Fibroblast of upper back skin (primary cell): ENCODE measurements around the gene PDZD11.
"Not testable (repeated sequence)": the region's sequence is repeated elsewhere in the genome, so short reads cannot be mapped to it uniquely, and the experiment has no call there.

Source experiments
- DNase-seq: peaks from one replicate; pipeline ENCODE4 v3.0.0-alpha.2; 2013

The PDZD11 gene, protein sequence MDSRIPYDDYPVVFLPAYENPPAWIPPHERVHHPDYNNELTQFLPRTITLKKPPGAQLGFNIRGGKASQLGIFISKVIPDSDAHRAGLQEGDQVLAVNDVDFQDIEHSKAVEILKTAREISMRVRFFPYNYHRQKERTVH

DNA sequence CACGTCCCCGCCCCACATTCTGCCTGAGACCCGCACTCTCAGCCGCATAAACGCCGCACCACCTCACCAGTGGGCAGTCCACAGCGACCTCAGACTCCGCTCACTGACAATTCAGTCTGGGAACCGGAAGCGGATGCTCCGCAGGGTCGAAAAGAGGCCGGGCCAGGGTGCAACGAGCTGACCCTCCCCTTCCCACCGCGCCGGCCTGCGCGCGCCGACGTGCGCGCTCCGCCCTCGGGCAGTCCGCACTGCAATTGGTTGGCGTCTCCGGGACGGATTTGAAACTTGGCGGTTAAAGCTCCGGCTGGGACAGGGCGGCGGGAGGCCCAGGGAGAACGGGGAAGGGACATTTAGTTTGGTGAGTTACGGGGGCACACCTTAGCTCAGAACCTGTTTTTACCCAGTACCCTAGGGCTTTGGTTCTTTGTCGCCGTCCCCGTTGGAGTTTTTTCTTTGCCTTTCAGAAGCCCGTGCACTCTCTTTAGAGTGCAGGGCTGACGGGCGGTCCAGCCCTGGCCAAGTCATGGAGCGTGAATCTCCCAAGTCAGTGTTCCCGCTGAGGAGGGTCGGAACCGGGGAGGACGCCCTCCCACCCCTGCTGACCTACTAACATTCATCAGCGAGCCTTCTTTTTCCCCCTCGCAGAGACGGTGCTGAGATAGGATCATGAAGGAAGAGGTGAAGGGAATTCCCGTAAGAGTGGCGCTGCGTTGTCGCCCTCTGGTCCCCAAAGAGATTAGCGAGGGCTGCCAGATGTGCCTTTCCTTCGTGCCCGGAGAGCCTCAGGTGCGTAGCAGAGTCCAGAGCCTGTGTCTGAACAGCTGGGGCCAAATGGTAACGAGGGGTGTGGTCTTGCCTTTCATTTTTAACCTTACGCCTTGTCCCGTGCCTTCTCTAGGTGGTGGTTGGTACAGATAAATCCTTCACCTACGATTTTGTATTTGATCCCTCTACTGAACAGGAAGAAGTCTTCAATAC is at the start of gene PDZD11, which contains the start of gene KIF4A:
Gene PDZD11 (minus strand): TSS at position 135 of the 978 bp plus-strand sequence. CDS start 586 bp downstream, outside the sequence.
Gene KIF4A (plus strand): TSS at position 312 of the 978 bp plus-strand sequence. CDS start 355 bp downstream, at position 667.
- DNase-seq: peak; percentile 78

DNA sequence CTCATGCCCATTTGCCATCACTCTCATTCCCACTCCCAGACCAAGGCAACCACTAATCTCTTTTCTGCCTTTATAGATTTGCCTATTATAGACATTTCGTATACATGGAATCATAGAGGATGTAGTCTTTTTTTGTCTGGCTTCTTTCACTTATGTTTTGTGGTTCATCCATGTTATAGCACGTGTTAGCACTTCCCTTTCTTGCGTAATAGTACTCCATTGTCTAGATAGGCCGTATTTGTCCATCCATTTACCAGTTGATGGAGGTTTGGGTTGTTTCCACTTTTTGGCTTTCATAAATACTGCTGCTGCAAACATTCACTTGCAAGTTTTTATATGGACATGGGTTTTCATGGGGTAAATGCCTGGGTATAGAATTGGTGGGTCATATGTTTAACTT is 48.6 kb upstream of the PDZD11 start:
- DNase-seq: no peak

DNA sequence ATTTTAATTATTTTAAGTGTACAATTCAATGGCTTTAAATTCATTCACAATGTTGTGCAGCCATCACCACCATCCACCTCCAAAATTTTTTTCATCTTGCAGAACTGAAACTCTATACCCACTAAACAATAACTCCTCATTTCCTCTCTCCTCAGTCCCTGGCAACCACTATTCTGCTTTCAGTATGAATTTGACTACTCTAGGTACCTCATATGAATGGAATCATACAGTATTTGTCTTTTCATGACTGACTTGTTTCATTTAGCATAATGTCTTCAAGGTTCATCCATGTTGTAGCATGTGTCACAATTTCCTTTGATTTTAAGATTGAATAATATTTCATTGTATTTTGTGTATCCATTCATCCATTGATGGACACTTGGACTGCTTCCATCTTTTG is 47.0 kb upstream of the PDZD11 start:
- no peak for DNase-seq

DNA sequence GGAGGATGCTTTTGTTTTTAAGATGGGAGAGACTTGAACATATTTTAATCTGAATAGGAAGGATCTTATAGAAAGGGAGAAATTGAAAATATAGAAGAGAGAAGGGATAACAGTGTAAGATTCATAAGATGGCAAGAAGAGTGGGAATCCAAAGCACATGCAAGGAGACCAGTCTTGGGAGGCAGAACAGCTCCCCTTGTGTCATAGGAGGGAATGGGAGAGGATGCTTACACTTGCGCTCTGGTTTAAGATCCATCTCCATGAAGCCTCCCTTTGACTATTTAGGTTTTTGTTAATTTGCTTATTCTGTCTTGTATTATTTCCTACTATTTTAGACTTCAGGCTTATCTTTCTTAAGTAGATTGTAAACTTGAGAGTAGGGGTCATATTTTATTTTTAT is 42.9 kb upstream of the PDZD11 start:
- no peak for DNase-seq

DNA sequence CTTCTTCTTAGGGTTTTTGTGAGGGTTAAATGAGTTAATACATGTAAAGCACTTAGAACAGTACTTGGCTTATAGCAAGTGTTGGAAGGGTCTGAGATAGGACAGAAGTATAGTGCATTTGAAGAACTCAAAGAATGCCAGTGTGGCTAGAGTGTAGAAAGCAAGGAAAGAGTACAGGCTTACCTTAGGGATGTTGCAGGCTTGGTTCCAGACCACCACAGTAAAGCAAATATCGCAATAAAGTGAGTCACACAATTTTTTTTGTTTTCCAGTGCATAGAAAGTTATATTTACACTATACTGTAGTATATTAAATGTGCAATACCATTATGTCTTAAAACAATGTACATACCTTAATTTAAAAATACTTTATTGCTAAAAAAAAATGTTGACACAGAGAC is 41.4 kb upstream of the PDZD11 start:
- DNase-seq: peak; percentile 70

DNA sequence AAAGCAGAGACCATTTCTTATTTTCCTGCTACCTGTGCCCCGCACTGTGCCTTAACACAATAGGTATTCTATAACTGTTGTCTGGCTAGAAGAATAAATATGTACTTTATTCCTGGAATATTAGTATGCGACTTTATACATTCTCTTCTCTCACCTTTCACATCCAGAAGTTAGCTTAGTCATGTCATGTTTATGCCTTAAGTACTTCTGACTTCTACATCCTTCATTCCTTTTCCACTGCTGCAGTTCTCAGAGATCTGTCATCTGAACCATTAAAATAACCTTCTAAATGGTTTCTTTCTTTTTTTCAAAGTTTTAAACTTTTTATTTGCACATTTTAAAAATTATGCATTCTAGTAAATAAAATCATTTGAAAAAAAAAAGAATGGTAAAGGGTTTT is 34.6 kb upstream of the PDZD11 start:
- peak; percentile 1 for DNase-seq

DNA sequence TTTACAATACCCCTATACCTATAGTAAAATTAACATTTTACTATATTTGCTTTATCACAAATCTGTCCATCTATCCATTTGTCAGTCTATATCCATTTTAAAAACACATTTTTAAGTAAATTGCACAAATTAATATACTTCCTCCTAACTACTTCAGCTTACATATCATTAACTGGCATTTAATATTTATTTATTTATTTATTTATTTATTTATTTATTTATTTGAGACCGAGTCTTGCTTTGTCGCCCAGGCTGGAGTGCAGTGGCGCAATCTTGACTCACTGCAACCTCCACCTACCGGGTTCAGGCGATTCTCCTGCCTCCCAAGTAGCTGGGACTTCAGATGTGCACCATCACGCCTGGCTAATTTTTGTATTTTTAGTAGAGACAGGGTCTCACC is 33.9 kb upstream of the PDZD11 start:
- DNase-seq: not testable (repeated sequence)

DNA sequence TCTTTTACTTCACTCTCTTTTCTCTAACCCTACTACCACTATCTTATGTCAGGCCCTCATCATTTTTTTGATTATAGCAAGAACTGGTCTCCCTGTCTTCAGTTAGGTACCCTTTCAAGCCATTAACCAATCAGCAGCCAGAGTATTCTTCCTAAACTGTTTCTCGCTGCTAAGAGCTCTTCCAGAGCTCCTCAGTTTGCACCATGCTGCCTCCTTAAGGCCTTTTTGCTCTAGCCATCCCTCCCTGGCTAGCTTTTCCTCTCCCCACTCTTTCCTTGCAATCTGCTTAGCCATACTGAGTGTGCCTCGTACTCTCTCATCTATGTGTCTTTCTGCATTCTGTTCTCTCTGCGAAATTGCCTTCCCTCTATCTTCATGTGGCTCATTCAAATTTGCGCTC is 33.1 kb upstream of the PDZD11 start:
- no peak for DNase-seq

DNA sequence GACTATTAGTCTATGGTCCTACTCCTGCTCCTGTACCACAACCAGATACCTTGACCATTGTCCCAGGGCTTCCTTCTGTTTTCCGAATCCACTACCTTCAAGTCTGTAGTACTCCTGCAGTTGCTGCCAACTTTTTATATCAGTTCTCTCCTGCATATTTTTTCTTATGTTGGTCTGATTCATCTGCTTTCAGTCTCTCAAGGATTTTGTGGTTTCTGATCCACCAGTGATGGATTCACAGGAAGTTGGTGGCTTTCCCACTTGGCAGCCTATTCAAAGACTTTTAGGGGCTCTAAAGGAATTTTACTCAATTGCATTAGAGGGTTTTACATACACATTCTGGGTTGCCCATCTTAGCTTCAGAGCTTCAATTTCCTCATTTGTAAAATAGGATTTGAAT is 23.8 kb upstream of the PDZD11 start:
- peak; percentile 85 for DNase-seq

DNA sequence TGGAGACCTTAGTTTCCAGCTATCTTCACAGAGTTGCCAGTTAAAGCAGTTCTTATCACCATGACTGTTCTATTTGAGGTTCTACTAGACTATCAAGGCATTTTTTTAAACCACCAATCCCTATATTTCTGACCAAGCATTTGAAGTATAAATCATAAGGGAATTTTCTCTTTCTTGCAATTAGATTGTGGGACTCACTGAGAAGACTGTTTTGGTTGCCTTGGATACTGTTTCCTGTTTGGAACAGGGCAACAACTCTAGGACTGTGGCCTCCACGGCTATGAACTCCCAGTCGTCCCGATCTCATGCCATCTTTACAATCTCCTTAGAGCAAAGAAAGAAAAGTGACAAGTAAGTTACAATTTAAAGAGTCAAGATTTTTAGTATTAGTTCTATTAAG is 12.0 kb upstream of the PDZD11 start:
- DNase-seq: no peak

DNA sequence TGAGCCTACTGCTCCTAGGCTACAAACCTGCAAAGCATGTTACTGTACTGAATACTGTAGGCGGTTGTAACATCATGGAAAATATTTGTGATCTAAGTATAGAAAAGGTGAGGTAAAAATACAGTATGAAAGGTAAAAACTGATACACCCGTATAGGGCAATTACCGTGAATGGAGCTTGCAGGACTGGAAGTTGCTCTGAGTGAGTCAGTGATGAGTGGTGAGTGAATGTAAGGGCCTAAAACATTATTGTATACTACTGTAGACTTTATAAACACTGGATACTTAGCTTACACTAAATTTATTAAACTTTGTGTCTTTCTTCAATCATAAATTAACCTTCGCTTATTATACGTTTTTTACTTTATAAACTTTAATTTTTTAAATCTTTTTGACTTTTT is 3.9 kb upstream of the PDZD11 start:
- DNase-seq: no peak

DNA sequence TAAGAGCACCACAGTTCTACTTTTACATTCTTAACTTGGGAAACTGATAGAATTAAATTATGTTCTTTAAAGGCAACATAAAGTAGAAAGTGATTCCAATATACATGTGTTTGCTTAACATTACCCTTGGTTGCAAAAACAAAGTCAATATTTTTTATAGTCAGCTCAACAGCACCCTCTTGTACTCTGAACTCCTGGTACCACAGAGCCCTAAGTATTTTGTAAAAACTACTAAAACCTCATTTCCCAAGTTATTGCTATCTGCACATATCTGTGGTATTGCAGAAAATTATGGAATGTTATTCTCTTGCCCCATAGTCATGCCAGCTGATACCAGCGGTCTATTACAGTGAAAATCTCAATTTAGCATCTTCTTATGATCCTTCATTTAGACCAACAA is 3.1 kb upstream of the PDZD11 start:
- no peak for DNase-seq

DNA sequence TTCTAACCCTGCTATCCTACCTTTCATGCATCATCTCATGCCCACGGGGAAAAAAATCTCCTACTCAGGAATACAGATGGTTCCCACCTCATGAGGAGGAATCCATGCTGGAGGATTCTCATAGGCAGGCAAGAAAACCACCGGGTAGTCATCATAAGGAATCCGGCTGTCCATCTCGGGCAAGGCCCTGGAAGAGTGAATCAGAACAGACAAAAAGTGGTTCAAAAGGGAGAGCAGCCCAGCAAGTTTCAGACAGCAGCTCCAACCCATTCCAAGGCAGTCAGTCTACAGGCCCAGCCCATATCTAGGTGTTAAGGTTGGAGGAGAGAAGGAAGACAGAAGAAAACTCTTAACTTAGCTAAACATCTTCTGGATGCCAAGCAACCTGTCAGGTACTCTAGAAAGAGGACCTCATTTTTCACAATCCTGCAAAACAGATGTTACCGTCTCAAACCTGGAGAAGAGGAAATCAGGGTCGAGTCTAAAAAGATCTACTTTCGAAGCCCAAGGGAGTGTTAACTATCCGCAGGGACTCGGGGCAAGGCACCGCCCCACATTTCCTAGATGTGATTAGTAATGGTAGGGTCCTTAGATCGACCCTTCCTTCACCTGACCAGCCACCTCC is 447 bp downstream of the PDZD11 start:
- no peak for DNase-seq

DNA sequence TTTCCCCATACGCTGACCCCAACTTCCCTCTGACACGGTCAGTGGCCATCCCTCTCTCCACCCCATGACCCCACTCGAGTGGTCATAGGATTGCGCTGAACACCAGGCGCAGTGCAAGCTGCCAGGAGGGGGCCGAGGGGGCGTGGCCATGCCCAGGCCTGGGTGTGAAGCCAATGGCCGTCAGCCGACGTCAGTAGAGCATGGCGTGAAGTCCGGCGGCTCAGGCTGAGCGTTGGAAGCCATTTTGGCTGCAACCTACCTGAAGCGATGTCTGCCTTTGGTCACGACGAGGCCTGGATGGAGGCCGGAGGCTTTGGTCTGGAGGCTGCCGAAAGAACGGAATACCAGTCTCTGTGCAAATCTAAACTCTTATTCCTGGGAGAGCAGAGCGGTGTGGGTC is 7.8 kb downstream of the PDZD11 start, which contains the start of gene RAB41:
Gene RAB41 (plus strand): TSS at position 222 of the 400 bp plus-strand sequence. CDS start 46 bp downstream, at position 268.
- no peak for DNase-seq

DNA sequence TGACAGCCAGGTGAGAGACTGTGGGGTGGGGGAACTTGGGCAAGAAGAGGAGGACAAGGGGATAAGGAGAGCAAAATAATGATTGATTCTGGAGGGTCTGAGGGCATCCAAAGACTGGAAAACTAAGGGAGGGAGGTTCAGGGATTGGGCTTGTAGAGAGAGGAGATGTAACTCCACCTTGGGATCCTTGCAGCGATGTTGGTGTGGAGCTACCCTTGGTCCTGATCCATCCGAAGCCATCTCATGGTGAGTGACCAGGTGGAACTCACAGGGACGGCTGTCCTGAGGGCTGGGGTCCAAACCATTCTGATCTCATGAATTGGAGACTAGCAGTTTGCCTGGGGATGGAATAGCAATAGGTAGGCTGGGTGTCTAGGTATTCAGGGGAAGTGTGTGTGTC is 9.2 kb downstream of the PDZD11 start:
- DNase-seq: no peak

DNA sequence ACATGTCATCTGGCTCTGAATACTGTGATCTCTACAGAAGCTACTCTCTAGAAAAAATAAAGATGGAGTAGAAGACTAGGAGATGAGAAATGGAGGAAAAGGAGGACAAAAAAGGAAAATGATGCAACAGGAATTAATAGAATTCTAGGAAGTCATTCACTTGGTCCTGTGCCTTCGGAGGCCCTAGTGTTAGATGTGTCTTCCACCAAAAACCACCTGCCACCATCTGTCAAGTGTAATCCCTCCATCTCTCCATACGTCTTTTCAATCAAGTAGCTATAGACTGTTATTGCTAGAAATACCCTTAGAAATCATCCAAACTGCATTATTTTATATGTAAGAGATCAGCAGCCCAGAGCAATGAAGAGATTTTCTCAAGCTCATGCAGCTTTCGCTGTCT is 10.6 kb downstream of the PDZD11 start:
- no peak for DNase-seq

DNA sequence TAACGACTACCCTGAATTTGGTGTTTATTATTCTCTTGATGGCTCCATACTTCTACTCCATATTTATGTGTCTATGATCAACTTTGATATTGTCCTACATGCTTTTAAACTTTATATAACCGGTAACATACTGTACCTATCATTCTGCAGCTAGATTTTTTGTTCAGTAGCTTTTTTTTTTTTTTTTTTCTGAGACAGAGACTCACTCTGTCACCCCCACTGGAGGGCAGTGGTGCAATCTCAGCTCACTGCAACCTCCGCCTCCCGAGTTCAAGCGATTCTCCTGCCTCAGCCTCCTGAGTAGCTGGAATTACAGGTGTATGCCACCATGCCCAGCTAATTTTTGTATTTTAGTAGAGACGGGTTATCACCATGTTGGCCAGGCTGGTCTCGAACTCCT is 15.7 kb downstream of the PDZD11 start:
- not testable (repeated sequence) for DNase-seq

DNA sequence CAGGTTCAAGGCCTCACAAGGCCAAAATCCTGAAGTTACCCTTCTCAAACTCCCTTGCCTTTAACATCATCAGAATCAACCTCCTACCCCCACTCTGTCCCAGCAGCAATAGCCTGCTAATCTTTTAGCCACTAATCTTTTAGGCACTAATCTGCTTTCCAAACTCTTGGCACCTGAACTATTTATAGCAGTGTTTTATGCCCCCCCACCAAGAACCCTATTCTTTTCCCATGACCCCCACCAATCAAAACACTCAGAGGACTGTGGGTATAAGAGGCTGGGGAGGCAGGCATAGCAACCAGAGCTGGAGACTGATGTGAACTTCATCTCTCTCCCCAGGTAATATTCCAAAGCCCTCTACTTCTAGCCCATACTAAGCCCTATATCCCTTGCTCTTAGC is 21.7 kb downstream of the PDZD11 start, which contains the start of gene ARR3:
Gene ARR3 (plus strand): TSS at position 301 of the 400 bp plus-strand sequence. CDS start 1,052 bp downstream, outside the sequence.
- no peak for DNase-seq

DNA sequence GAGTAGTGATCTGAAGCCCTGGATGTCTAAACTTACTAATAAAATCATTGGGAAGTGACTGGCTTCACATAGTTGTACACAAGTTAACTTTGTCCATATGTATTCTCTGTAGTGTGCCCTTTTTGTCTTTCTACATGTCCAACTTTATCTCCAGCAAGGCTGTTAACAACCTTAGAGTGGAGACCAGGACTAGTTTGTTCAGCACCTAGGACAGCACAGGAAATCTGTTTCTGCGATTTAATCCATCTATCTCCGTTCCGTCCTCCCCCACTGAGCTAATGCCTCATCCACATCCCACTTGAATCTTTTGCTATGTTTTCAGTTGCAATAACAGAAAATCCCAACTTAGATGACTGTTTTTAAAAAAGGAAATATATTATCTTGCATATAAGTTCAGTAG is 24.9 kb downstream of the PDZD11 start:
- DNase-seq: no peak

DNA sequence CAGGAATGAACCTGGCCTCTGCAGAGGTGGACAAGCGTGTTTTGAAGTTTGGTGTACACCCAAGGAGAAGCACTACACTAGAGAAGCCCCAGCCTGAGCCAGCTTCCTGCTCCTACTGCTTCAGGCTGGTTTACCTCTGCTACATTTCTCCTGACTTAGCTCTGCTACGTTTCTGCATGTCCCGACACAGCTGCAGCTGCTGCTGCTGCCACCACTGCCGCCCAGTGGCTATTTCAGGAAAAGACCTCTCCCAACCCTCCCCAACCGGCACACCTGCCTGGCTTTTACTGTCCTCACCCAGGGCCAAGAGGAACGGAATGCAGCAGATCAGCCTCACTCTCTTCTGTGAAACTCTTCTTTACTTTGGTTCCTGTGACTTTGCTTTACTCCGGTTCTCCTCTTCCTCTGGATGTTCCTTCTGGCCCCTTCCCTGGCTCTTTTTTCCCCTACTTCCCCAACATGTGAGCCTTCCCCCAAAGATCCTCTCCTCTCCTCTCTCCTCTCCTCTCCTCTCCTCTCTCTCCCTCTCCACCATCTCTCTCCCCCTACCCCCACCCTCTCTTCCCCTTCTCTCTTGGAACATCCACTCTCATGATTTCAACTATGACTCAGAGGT is 26.7 kb downstream of the PDZD11 start:
- peak; percentile 21 for DNase-seq

DNA sequence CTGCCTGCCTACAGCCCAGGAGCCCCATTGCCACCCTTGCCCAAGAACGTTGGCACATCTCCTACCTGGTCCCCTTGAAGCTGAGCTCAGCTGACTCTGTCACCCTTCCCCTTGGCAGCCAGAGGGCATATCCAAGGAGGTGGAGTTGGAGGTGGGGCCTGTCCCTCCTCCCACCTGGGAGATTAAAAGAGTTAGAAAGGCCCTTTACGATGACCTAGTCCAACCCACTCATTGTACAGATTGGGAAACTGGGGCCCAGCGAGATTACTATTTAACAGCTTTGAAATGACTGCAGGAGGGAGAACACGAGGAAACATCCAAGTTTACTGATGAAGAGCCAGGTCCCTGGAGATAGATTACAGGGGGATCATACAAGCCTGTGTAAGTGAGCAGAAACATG is 29.6 kb downstream of the PDZD11 start, which contains the start of gene P2RY4:
Gene P2RY4 (minus strand): TSS at position 101 of the 400 bp plus-strand sequence. CDS start 580 bp downstream, outside the sequence.
- DNase-seq: no peak

DNA sequence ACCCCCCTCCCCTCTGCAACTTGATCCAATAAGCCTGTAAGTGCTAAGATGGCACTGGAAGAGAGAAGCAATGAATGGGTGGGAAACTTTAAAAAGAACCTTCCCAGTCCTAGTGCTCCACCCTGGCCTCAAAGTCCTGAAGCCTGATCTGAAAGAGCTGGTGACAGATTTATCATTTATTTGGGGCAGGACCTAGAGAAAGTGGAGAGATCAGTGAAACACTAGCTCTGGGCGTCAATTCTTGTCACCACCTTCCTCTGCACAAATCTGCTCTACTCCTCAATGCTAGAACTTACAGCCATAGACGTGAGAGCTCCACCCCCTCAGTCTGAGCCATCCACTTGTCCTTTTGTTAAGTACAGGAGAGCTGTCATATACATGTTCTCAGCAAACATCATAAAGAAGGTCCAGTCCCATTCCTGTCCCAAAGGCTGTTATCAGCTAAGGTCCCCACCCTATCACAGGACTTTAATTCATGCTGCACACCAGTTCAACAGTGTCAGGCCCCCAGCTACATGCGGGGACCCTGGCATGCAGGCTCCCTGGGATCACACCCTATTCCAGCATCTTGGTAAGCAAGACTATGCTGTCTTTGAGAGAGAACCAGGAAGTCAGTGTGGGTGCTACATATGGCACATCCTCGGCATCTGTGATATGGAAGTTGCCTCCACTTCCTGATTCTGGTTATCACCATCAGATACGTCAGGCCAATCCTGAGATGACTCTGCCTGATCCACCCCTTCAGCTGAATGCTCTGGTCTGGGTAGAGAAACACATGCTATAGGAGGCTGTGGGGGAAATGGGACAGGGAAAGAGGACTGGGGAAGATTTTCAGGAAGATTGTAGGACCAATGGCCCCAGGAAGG is 32.1 kb downstream of the PDZD11 start:
- no peak for DNase-seq
